ENCODE measurements around the gene RASA3.
"Not testable (repeated sequence)": the region's sequence is repeated elsewhere in the genome, so short reads cannot be mapped to it uniquely, and the experiment has no call there.

RASA3 gene

DNA sequence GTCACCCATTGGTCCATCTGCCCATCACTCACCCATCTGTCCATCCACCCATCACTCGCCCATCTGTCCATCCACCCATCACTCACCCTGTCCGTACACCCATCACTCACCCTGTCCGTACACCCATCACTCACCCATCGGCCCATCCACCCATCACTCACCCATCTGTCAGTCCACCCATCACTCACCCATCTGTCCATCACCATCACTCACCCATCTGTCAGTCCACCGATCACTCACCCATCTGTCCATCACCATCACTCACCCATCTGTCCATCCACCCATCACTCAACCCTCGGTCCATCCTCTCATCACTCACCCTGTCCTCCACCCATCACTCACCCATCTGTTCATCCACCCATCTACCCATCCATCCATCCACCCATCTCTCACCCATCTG is 143.6 kb downstream of the RASA3 start:
- DNase-seq (ENCODE audit: low spot score): not testable (repeated sequence)

DNA sequence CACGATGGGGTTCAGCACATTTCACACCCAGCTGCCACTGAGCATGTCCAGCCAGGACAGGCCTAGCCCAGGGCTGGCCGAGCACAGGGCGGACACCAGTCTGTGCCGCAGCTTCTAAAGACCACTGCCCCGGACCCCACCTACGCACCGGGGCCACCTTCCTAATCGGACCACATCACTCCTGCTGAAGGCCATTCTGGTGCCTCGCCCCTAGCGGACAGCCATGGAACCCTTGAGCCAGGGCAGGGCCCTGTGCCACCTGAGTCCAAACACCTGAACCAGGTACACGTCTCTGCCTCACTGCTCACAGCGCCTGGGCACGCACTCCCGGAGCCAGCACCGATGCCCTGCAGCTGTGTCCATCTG is 150.1 kb downstream of the RASA3 start:
- no peak for DNase-seq (ENCODE audit: low spot score)

- DNase-seq (ENCODE audit: low spot score): no peak
Observed at GRCh38 chr13:113981611-113982295, 150.7 kb downstream of the RASA3 start.

DNA sequence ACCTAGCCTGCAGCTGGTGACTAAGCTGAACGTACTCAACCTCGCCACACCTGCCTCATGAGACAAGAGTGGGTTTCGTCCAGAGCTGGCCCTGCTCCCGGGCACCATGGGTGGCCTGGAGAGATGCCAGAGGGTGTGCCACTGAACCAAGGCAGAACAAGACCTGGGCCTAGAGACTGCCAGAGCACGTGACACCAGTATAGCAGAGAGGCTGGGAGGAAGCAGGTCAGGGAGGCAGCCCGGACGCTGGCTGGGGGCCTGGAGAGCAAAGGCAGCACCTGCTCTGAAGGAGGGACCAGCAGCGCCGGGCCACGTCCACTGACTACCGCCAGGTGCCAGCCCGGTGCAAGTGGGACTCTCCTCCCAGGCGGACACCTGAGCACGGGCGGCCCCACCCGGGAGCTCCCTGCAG is 151.2 kb downstream of the RASA3 start:
- no peak for DNase-seq (ENCODE audit: low spot score)

GRCh38 chr13:113980489-113981064 is 151.8 kb downstream of the RASA3 start:
- DNase-seq (ENCODE audit: low spot score): no peak

DNA sequence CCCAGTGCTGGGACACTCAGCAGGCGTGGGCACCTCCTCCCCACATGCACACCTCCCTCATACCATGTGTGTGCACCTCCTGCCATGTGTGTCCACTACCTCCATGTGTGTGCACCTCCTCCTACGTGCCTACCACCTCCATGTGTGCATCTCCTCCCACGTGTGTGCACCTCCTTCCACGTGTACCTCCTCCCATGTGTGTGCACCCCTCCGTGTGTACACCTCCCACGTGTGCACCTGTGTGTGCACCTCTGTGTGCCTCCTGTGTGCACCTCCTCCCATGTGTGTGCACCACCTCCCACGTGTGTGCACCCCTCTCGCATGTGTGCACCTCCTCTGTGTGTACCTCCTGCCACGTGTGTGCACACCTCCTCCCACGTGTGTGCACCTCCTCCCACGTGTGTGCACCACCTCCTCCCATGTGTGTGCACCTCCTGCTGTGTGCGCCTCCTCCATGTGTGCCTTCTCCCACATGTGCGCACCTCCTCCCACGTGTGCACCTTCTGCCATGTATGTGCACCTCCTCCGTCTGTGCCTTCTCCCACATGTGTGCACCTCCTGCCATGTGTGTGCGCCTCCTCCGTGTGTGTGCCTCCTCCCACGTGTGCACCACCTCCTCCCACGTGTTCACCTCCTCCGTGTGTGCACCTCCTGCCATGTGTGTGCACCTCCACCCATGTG is 152.5 kb downstream of the RASA3 start:
- no peak for DNase-seq (ENCODE audit: low spot score)

GRCh38 chr13:113978741-113979481 is 153.5 kb downstream of the RASA3 start:
- no peak for DNase-seq (ENCODE audit: low spot score)

- no peak for DNase-seq (ENCODE audit: low spot score)
Observed at GRCh38 chr13:113977976-113978375, 154.4 kb downstream of the RASA3 start.

GRCh38 chr13:113976711-113977684 is 155.4 kb downstream of the RASA3 start:
- DNase-seq (ENCODE audit: low spot score): no peak

DNA sequence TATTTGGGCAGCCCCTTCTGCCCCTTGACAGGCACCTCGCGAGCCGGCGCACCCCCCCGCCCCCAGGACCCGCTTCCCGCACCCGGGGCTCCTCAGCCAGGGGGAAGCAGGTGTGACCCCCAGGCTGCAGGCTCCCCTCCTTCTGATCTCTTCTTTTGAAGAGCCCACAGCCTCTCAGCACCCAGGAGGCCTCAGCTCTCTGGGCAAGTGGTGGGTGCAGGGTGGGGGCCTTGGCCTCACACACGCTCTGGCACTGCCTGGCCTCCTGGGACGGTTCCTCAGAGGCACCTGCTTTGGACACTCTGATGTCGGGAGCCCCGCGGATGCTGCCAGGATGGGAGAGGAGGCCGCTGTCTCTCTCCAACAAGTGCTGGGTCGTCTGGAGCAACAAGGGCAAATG is 157.0 kb downstream of the RASA3 start:
- no peak for DNase-seq (ENCODE audit: low spot score)

DNA sequence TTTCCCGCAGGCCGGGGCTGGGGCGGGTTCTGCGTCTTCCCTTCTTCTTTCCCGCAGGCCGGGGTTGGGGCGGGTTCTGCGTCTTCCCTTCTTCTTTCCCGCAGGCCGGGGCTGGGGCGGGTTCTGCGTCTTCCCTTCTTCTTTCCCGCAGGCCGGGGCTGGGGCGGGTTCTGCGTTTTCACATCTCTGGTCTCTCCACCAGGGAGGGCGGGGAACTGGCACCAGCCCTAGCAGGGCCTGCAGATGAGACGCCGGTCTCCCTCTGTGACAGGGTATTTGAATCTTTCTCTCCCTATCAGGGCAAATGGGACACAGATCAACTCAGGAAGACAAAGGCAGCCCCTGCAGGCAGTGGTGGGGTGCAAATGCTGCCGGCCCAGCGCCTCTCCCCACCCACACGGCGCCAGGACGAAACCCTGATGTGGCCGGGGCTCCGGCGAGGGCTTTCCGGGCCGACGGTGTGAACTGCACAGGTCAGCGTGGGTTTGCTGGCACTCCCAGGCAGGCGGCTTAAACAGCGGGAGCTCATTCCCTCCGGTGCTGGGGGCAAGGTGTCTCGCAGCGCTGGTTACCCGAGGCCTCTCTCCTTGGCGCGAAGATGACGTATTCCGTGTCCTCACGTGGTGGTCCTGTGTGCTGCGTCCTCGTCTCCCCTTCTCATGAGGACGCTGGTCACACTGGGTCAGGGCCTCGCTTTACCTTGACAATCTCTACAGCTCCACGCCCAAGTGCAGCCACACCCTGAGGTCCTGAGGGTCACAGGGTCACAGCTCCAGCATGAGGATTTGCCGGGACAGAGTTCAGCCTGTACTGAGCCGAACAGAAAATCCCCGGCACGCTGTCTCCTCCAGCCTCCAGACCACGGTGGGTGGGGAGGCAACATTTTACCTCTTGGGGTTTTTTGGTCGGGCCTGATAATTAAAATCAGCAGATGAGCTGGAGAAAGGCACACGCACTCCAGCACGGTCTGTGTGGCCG is 157.8 kb downstream of the RASA3 start:
- no peak for DNase-seq (ENCODE audit: low spot score)

DNA sequence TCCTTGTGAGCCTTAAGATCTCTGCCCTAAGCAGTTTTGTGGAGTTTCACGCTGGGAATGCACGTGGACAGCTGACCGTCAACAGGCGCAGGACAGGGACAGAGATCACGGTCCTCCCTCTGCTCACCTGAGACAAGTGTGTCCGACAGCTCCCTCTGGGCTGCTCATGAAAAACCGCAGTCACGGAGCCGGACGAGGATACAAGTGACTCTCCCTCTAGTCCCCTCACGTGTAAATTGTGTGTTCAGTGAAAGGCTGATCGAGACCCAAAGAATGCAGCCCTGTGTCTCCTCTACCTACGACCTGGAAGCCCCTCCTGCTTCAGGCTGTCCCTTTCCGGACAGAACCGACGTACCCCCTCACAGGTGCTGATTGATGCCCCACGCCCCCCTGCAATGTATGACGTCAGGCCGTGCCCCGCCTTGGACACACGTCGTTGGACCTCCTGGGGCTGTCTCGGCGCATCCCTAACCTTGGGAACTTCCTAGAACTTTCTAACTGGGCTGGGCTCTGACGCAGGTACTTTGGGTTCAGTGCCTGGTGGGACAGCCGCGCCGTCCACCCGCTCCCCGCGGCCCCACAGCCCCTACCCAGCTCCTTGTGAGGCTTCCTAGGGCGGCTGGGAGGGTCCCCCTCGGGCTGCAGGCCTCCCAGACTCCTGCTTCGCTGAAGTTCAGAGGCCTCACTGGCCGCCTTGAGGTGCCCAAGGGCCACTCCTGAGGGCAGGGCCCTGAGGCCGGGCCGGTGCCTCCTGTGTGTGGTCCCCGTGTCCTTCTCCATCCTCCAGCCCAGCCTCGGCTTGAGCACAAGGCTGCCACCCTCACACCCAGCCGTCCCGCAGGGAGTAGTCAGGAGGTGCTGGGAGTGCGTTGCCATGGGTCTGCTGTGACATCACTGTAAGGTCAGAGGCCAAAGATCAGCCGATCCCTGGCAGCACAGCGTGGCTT is 158.9 kb downstream of the RASA3 start, which contains the start of gene C13orf46:
TSS of gene C13orf46 (minus strand) at position 859 of the 947 bp plus-strand sequence. CDS start at position 780, 79 bp downstream.
- no peak for DNase-seq (ENCODE audit: low spot score)

GRCh38 chr13:113972451-113973217 is 159.8 kb downstream of the RASA3 start:
- DNase-seq (ENCODE audit: low spot score): no peak

- no peak for DNase-seq (ENCODE audit: low spot score)
Observed at GRCh38 chr13:113971471-113972231, 160.8 kb downstream of the RASA3 start.

- DNase-seq (ENCODE audit: low spot score): no peak
Observed at GRCh38 chr13:113970810-113971470, 161.5 kb downstream of the RASA3 start.

DNA sequence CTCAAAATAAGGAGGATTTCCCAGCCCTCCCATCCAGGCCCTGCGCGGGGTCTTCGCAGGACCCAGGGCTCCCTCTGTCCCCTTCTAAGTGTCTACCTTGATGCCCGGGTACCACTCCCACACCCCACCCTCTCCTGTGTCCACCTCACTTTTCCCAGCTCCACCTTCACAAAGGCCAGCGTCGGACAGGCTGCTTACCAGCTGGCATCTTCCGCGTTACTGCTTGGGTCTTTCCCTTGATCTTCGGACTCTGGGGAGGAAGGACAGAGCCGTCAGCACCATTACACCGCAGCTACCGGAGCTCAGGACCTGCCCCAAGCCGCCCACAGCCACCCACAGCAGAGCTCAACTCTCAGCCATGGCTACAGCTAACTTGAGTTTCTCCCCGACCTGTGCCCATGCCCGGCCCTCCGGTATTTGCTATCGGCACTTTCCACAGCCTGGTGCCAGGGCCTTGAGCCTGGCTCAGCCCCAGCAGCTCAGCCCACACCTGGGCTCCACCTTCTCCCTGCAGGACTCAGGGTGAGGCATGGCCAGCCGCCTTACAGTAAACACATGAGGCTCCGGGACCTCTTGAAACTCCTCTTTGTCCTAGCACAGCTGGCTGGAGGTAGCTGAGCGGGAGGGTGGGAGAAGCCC is 162.3 kb downstream of the RASA3 start:
- no peak for DNase-seq (ENCODE audit: low spot score)

All from putamen (tissue), 1 donor.